GM23338 (cell line): ENCODE data around the gene TXLNG. TPM values are rescaled to one million over a fixed set of nuclear protein-coding genes. Genes with fewer than 3 reads are reported as not detected.

ENCODE experiments used
- ATAC-seq: fragments of 200-7000 bp; cut with Tn5 transposase; 3 replicates; pipeline ENCODE4 v1.9.1; 2020
- DNase-seq: peaks from one replicate; pipeline ENCODE4 v3.0.0-alpha.2; 2015; ENCODE audit warnings: low spot score
- H2AFZ ChIP-seq: fragments of 200-600 bp; sonication (generic); 2 replicates; pipeline ENCODE4 v1.8.0; 2016; ENCODE audit warnings: antibody characterized with exemption, mild to moderate bottlenecking, moderate library complexity
- H3F3A ChIP-seq: fragments of 200-600 bp; sonication (generic); replicated peaks from 2 replicates; pipeline ENCODE4 v1.8.0; 2017; ENCODE audit warnings: antibody characterized with exemption, mixed run types, low read depth
- H3K27ac ChIP-seq: fragments of 200-600 bp; sonication (generic); 2 replicates; pipeline ENCODE4 v1.6.1; 2016; ENCODE audit warnings: low read depth
- H3K27me3 ChIP-seq: fragments of 200-600 bp; sonication (generic); 2 replicates; pipeline ENCODE4 v1.8.0; 2016; ENCODE audit warnings: mild to moderate bottlenecking, mixed run types, moderate library complexity; ENCODE audit not compliant: insufficient read depth
- H3K36me3 ChIP-seq: fragments of 200-600 bp; sonication (generic); 2 replicates; pipeline ENCODE4 v1.8.0; 2016; ENCODE audit warnings: mild to moderate bottlenecking; ENCODE audit not compliant: insufficient read depth
- H3K4me1 ChIP-seq: fragments of 200-600 bp; sonication (generic); 2 replicates; pipeline ENCODE4 v1.8.0; 2016; ENCODE audit warnings: mild to moderate bottlenecking, moderate library complexity; ENCODE audit not compliant: insufficient read depth
- H3K4me2 ChIP-seq: fragments of 200-600 bp; sonication (generic); 2 replicates; pipeline ENCODE4 v1.7.1; 2017; ENCODE audit warnings: mixed run types
- H3K4me3 ChIP-seq: fragments of 200-600 bp; sonication (generic); 2 replicates; pipeline ENCODE4 v1.6.1; 2016; ENCODE audit warnings: mixed run types
- H3K79me2 ChIP-seq: fragments of 200-600 bp; sonication (generic); replicated peaks from 2 replicates; pipeline ENCODE4 v1.8.0; 2017; ENCODE audit warnings: mild to moderate bottlenecking; ENCODE audit not compliant: insufficient read depth
- H3K9me2 ChIP-seq: fragments of 200-600 bp; sonication (generic); 2 replicates; pipeline ENCODE4 v1.8.0; 2017; ENCODE audit not compliant: insufficient read depth
- H4K20me1 ChIP-seq: fragments of 200-600 bp; sonication (generic); replicated peaks from 2 replicates; pipeline ENCODE4 v1.8.0; 2017; ENCODE audit warnings: mild to moderate bottlenecking; ENCODE audit not compliant: insufficient read depth
- H3K27ac Mint-ChIP-seq: 2 replicates; pipeline ENCODE4 v1.8.0; 2020; ENCODE audit warnings: inconsistent platforms, mild to moderate bottlenecking, moderate library complexity, mixed read lengths
- H3K27me3 Mint-ChIP-seq: 3 replicates; pipeline ENCODE4 v1.8.0; 2022; ENCODE audit warnings: low read depth, mild to moderate bottlenecking, moderate library complexity, mixed read lengths, inconsistent platforms; ENCODE audit not compliant: insufficient read depth, poor library complexity
- H3K36me3 Mint-ChIP-seq: 3 replicates; pipeline ENCODE4 v1.8.0; 2021; ENCODE audit warnings: low read depth, mild to moderate bottlenecking, inconsistent platforms, moderate library complexity, mixed read lengths
- H3K4me1 Mint-ChIP-seq: 3 replicates; pipeline ENCODE4 v1.8.0; 2020; ENCODE audit warnings: mild to moderate bottlenecking, inconsistent platforms, mixed read lengths
- H3K4me3 Mint-ChIP-seq: 3 replicates; pipeline ENCODE4 v1.8.0; 2021; ENCODE audit warnings: moderate library complexity, mild to moderate bottlenecking, inconsistent platforms, mixed read lengths
- H3K9me3 Mint-ChIP-seq: 3 replicates; pipeline ENCODE4 v1.8.0; 2020; ENCODE audit warnings: moderate library complexity, mild to moderate bottlenecking, inconsistent platforms, mixed read lengths
- CREB1 ChIP-seq: fragments of 250-450 bp; sonication (Bioruptor Pico); IDR thresholded peaks from 2 replicates; pipeline ENCODE4 v1.5.0; 2020; ENCODE audit warnings: low read depth, mild to moderate bottlenecking, moderate library complexity
- CTCF ChIP-seq, 2 experiments: fragments of 200-600 bp in 1 of 2; sonication (generic) in 1 of 2; conservative IDR thresholded peaks; 2 replicates each; pipeline versions ENCODE4 v1.5.1 to v1.6.1; 2016 to 2017; ENCODE audit warnings: antibody characterized with exemption in 2 of 2, low read depth in 2 of 2, mild to moderate bottlenecking in 2 of 2, moderate library complexity in 1 of 2
- ETS1 ChIP-seq: IDR thresholded peaks from 2 replicates; pipeline ENCODE4 v1.6.1; 2016; ENCODE audit warnings: antibody characterized with exemption
- EZH2 ChIP-seq: fragments of 200-600 bp; sonication (generic); IDR thresholded peaks from one replicate; pipeline ENCODE4 v1.8.0; 2017; ENCODE audit warnings: antibody characterized with exemption, mild to moderate bottlenecking, low read depth; ENCODE audit not compliant: unreplicated experiment
- EZH2phosphoT487 ChIP-seq: fragments of 200-600 bp; sonication (generic); IDR thresholded peaks from one replicate; pipeline ENCODE4 v1.8.1; 2018; ENCODE audit warnings: antibody characterized with exemption; ENCODE audit not compliant: unreplicated experiment
- JUNB ChIP-seq: IDR thresholded peaks from one replicate; pipeline ENCODE4 v1.6.1; 2016; ENCODE audit warnings: antibody characterized with exemption; ENCODE audit not compliant: unreplicated experiment
- NANOG ChIP-seq: IDR thresholded peaks from 2 replicates; pipeline ENCODE4 v1.6.1; 2016; ENCODE audit warnings: antibody characterized with exemption, borderline replicate concordance
- POLR2AphosphoS5 ChIP-seq: IDR thresholded peaks from 2 replicates; pipeline ENCODE4 v1.6.1; 2016; ENCODE audit warnings: antibody characterized with exemption, low read depth
- REST ChIP-seq: IDR thresholded peaks from one replicate; pipeline ENCODE4 v1.6.1; 2018; ENCODE audit warnings: antibody characterized with exemption; ENCODE audit not compliant: unreplicated experiment
- STAT1 ChIP-seq: IDR thresholded peaks from one replicate; pipeline ENCODE4 v1.6.1; 2016; ENCODE audit warnings: antibody characterized with exemption; ENCODE audit not compliant: unreplicated experiment
- ZNF114 ChIP-seq: fragments of 250-450 bp; sonication (Bioruptor Pico); IDR thresholded peaks from 2 replicates; pipeline ENCODE4 v1.5.0; 2020; ENCODE audit warnings: mild to moderate bottlenecking, moderate library complexity
- ZNF331 ChIP-seq: fragments of 250-450 bp; sonication (Bioruptor Pico); IDR thresholded peaks from 2 replicates; pipeline ENCODE4 v1.5.0; 2020; ENCODE audit warnings: low read depth, mild to moderate bottlenecking, moderate library complexity
- ZNF462 ChIP-seq: fragments of 250-450 bp; sonication (Bioruptor Pico); IDR thresholded peaks from 2 replicates; pipeline ENCODE4 v1.5.0; 2020; ENCODE audit warnings: mild to moderate bottlenecking, moderate library complexity
- polyA plus RNA-seq: library from polyadenylated mRNA; unstranded; fragments of >200 nt; fragmentation: Nextera tagmentation; extraction: Ambion mirVana; gene quantifications from 2 replicates; pipeline ENCODE4 v1.2.1, GENCODE V29; 2016
- total RNA-seq: library from RNA; depleted of rRNA; stranded (reverse); fragments of >200 nt; shearing (Covaris generic); gene quantifications from 2 replicates; pipeline ENCODE4 v1.2.3, GENCODE V29; 2014

TXLNG gene
- total and polyA plus RNA-seq, 2 experiments from 2014 or later, result 45.3 to 48.4 TPM

- H3K9me2 ChIP-seq, result no peaks in the 10 kb centered on the region
- peaks cover 8% of the 10 kb centered on the region for H3K27me3 Mint-ChIP-seq
- H3K4me1 ChIP-seq, result peaks cover 26% of the 10 kb centered on the region; the same call in 1 of the 2 replicates
- H3F3A ChIP-seq, result peaks cover 4% of the 10 kb centered on the region; the same call in 1 of the 2 replicates
- no peaks in the 10 kb centered on the region for H3K79me2 ChIP-seq
- no peak overlapping the region for H2AFZ ChIP-seq
- DNase-seq, result no peak
- H3K4me3 ChIP-seq, result no peak overlapping the region
- H3K9me3 Mint-ChIP-seq, result no peaks in the 10 kb centered on the region
- peaks cover 86% of the 10 kb centered on the region for H3K36me3 Mint-ChIP-seq
- peak overlapping the region; percentile 76 for H3K27ac ChIP-seq
- H3K4me1 Mint-ChIP-seq, result peaks cover 43% of the 10 kb centered on the region
- H4K20me1 ChIP-seq, result no peaks in the 10 kb centered on the region; the same call in 1 of the 2 replicates
- no peak for TF ChIP-seq POLR2AphosphoS5
- TF ChIP-seq ZNF331 (CRISPR knock-in tag), result no peak
- no peak for TF ChIP-seq STAT1
- TF ChIP-seq EZH2, result no peak
- TF ChIP-seq NANOG, result no peak
- TF ChIP-seq ZNF114 (CRISPR knock-in tag), result no peak
- no peak for TF ChIP-seq ZNF462
- TF ChIP-seq CREB1 (CRISPR knock-in tag), result no peak
- no peak for TF ChIP-seq EZH2phosphoT487
- no peak for TF ChIP-seq CTCF (conservative IDR thresholded peaks at IDR 0.05; ENCODE audit: low read depth in 2 of 2)
- TF ChIP-seq REST, result no peak
- TF ChIP-seq JUNB, result no peak
- no peak for TF ChIP-seq ETS1
- peak; percentile 47 for ATAC-seq
- H3K36me3 ChIP-seq, result peaks cover 15% of the 10 kb centered on the region; the same call in 1 of the 2 replicates
- H3K27ac Mint-ChIP-seq, result peak overlapping the region; percentile 84
- no peak overlapping the region for H3K4me2 ChIP-seq
- H3K27me3 ChIP-seq, result no peaks in the 10 kb centered on the region
- no peak overlapping the region for H3K4me3 Mint-ChIP-seq
These were observed 53.7 kb downstream of the TXLNG start for GRCh38 chrX:16839852-16840460.
